Stimulated activated CD4-positive, alpha-beta T cell treated with anti-CD3 and anti-CD28 coated beads, Interleukin-1b, Interleukin-23, amount 100 ng/mL, for 1 hour (primary cell): ENCODE data around the gene NCK2.

Experiments used
- DNase-seq, 2 donors: peaks; one replicate each; pipeline ENCODE4 v3.0.0-alpha.2; 2020; ENCODE audit warnings: low read depth in 2 of 2

The NCK2 gene

GRCh38 chr2:105736145-105736544 lies 8.6 kb upstream of the NCK2 start:
- no peak for DNase-seq

GRCh38 chr2:105737980-105738657 lies 6.6 kb upstream of the NCK2 start:
- DNase-seq = no peak

GRCh38 chr2:105738658-105739241 lies 6.0 kb upstream of the NCK2 start:
- DNase-seq = no peak

- DNase-seq = no peak
These were observed 5.3 kb upstream of the NCK2 start for GRCh38 chr2:105739426-105739825.

GRCh38 chr2:105739944-105740530 lies 4.7 kb upstream of the NCK2 start:
- DNase-seq = no peak

GRCh38 chr2:105741174-105741573 lies 3.5 kb upstream of the NCK2 start:
- DNase-seq = no peak

- no peak for DNase-seq
These were observed 3.1 kb upstream of the NCK2 start for GRCh38 chr2:105741617-105742016.

GRCh38 chr2:105744091-105744908 lies 412 bp upstream of the NCK2 start:
- DNase-seq = peak in 1 of 2 donors; percentile 47

- peak in 1 of 2 donors; percentile 86 for DNase-seq
These were observed 1.7 kb downstream of the NCK2 start for GRCh38 chr2:105746177-105747080.

GRCh38 chr2:105747254-105747894 lies 2.7 kb downstream of the NCK2 start:
- no peak for DNase-seq

GRCh38 chr2:105747991-105748390 lies 3.3 kb downstream of the NCK2 start:
- DNase-seq = no peak

GRCh38 chr2:105748566-105748965 lies 3.9 kb downstream of the NCK2 start:
- no peak for DNase-seq

- no peak for DNase-seq
These were observed 5.1 kb downstream of the NCK2 start for GRCh38 chr2:105749583-105750400.

GRCh38 chr2:105750735-105751134 lies 6.0 kb downstream of the NCK2 start:
- DNase-seq = no peak

GRCh38 chr2:105751272-105751671 lies 6.6 kb downstream of the NCK2 start:
- DNase-seq = no peak

- DNase-seq = no peak
These were observed 8.1 kb downstream of the NCK2 start for GRCh38 chr2:105752691-105753358.

- DNase-seq = no peak
These were observed 8.7 kb downstream of the NCK2 start for GRCh38 chr2:105753380-105753779.

- no peak for DNase-seq
These were observed 9.3 kb downstream of the NCK2 start for GRCh38 chr2:105754011-105754410.

- no peak for DNase-seq
These were observed 10.3 kb downstream of the NCK2 start for GRCh38 chr2:105754994-105755393.
